GM12878 (cell line): ENCODE measurements around the gene SNRNP35. TPM values are rescaled to one million over a fixed set of nuclear protein-coding genes. Genes with fewer than 3 reads are reported as not detected.
"Not testable (repeated sequence)": the region's sequence is repeated elsewhere in the genome, so short reads cannot be mapped to it uniquely, and the experiment has no call there.

Experiments used
- ATAC-seq: fragments of 200-7000 bp; cut with Tn5 transposase; 3 replicates; pipeline ENCODE4 v1.9.1; 2020; ENCODE audit warnings: mild to moderate bottlenecking, moderate library complexity
- BruUV-seq: library from RNA; stranded (reverse); fragments of 400-500 nt; replicated peaks from 2 replicates; lab custom pipeline; 2021; lab: Mats Ljungman, UMichigan
- CTCF ChIA-PET: fragments of 300-600 bp; sonication (Branson Sonifier 250); formaldehyde crosslinking; extraction: SDS; loops from one replicate; lab custom pipeline; 2021; ENCODE audit warnings: inconsistent platforms; lab: Yijun Ruan, JAX
- POLR2A ChIA-PET: fragments of 350-600 bp; formaldehyde crosslinking; extraction: SDS; loops from one replicate; lab custom pipeline; 2021; ENCODE audit warnings: inconsistent platforms; lab: Charles Lee
- RAD21 ChIA-PET: fragments of 300-600 bp; sonication (Branson Sonifier 250); formaldehyde crosslinking; loops from one replicate; lab custom pipeline; 2023; ENCODE audit warnings: antibody characterized with exemption; ENCODE audit not compliant: unreplicated experiment; lab: Charles Lee
- SMC1A ChIA-PET: fragments of 300-600 bp; sonication (Branson Sonifier 250); formaldehyde crosslinking; loops from one replicate; lab custom pipeline; 2023; ENCODE audit not compliant: unreplicated experiment, uncharacterized antibody; lab: Charles Lee
- DNase-seq: peaks from one replicate; pipeline ENCODE4 v3.0.0-alpha.2; 2011; ENCODE audit warnings: low read depth, low spot score
- FAIRE-seq: peaks from 3 replicates; lab custom pipeline; 2011; peaks lifted over from hg19 to GRCh38; lab: Jason Lieb, UNC
- H2AFZ ChIP-seq: 2 replicates; pipeline ENCODE4 v1.6.0; 2011; ENCODE audit warnings: low read depth, low read length, control low read depth; ENCODE audit not compliant: control insufficient read depth
- H3K27ac ChIP-seq: 2 replicates; pipeline ENCODE4 v1.5.1; 2011; ENCODE audit warnings: control low read depth; ENCODE audit not compliant: control insufficient read depth, insufficient read depth
- H3K27me3 ChIP-seq, 2 experiments: replicated peaks in 1 of 2; 2 replicates each; pipeline versions ENCODE4 v1.6.0 to v1.6.1; 2011; ENCODE audit warnings: low read length in 1 of 2; ENCODE audit not compliant: control insufficient read depth in 2 of 2, insufficient read depth in 2 of 2
- H3K36me3 ChIP-seq, 2 experiments: 2 replicates each; pipeline ENCODE4 v1.5.1; 2011; ENCODE audit warnings: low read length in 1 of 2; ENCODE audit not compliant: control insufficient read depth in 2 of 2, insufficient read depth in 2 of 2
- H3K4me1 ChIP-seq: 2 replicates; pipeline ENCODE4 v1.6.1; 2011; ENCODE audit warnings: mild to moderate bottlenecking, low read length, moderate library complexity, mixed read lengths; ENCODE audit not compliant: control insufficient read depth, insufficient read depth
- H3K4me2 ChIP-seq: 2 replicates; pipeline ENCODE4 v1.6.0; 2011; ENCODE audit warnings: control low read depth; ENCODE audit not compliant: control insufficient read depth, insufficient read depth
- H3K4me3 ChIP-seq: fragments of 200-600 bp; sonication (generic); 2 replicates; pipeline ENCODE4 v1.5.1; 2016
- H3K79me2 ChIP-seq: 2 replicates; pipeline ENCODE4 v1.6.0; 2011; ENCODE audit warnings: low read length; ENCODE audit not compliant: control insufficient read depth, insufficient read depth
- H3K9ac ChIP-seq: 2 replicates; pipeline ENCODE4 v1.8.0; 2011; ENCODE audit warnings: low read length, control low read depth, mixed read lengths; ENCODE audit not compliant: control insufficient read depth, insufficient read depth
- H3K9me3 ChIP-seq: replicated peaks from 3 replicates; pipeline ENCODE4 v1.5.1; 2011; ENCODE audit warnings: mild to moderate bottlenecking, low read length; ENCODE audit not compliant: control insufficient read depth, insufficient read depth
- H4K20me1 ChIP-seq: 2 replicates; pipeline ENCODE4 v1.6.0; 2011; ENCODE audit not compliant: control insufficient read depth, insufficient read depth
- MLLT1 ChIP-seq: fragments of 450-650 bp; IDR thresholded peaks from 2 replicates; pipeline ENCODE4 v1.6.1; 2016; ENCODE audit warnings: mild to moderate bottlenecking
- ZBTB40 ChIP-seq: fragments of 450-650 bp; IDR thresholded peaks from 2 replicates; pipeline ENCODE4 v1.6.1; 2016; ENCODE audit warnings: mild to moderate bottlenecking, moderate library complexity, borderline replicate concordance
- WGBS: methylation state at CpG from one replicate; pipeline ENCODE4 v1.1.6; 2016; ENCODE audit warnings: low lambda C conversion rate; ENCODE audit not compliant: insufficient replicate concordance, insufficient coverage; ENCODE audit errors: missing lambda C conversion rate; 5-methylcytosine and 5-hydroxymethylcytosine counted together
- in situ Hi-C: fragments of 300-500 bp; cut with MboI; formaldehyde crosslinking; loops from 9 replicates; pipeline ENCODE4 v1.14.3; 2018; ENCODE audit warnings: mixed read lengths
- intact Hi-C: fragments of 100-400 bp; cut with micrococcal nuclease; formaldehyde crosslinking; loops from one replicate; pipeline ENCODE4 v1.14.2; 2022; ENCODE audit not compliant: unreplicated experiment
- polyA plus RNA-seq, 11 experiments: library from polyadenylated mRNA; depleted of rRNA in 4 of 11; unstranded in 6 of 11; stranded (reverse) in 5 of 11; fragments of >200 nt; fragmentation: Nextera tagmentation in 4 of 11; fragmentation: Illumina TruSeq in 1 of 11; extraction: Ambion mirVana in 4 of 11; extraction: Trizol in 1 of 11; gene quantifications; 1 replicate in 1 of 11; 2 replicates in 10 of 11; pipeline versions ENCODE4 v1.2.1 to v1.2.3, GENCODE V29; 2011 to 2016; ENCODE audit warnings: inconsistent platforms in 2 of 11, missing spikeins in 2 of 11, low read depth in 1 of 11
- total RNA-seq, 4 experiments: library from RNA; depleted of rRNA in 3 of 4; stranded (reverse); fragments of >200 nt in 3 of 4; fragmentation: Illumina TruSeq in 1 of 4; extraction: Trizol in 1 of 4; gene quantifications; 2 replicates each; pipeline versions ENCODE4 v1.2.1 to v1.2.3, GENCODE V29; 2013 to 2021

SNRNP35 gene
- total and polyA plus RNA-seq, 10 of the 15 experiments (the other 5 are each of a cell fraction or from before 2014, with no cell fraction given), result 21.6 to 49.6 (median 29.0) TPM

- intact Hi-C loops, BruUV-seq, ATAC-seq, H3K4me2 ChIP-seq, H3K27me3 ChIP-seq, H3K9me3 ChIP-seq, FAIRE-seq, DNase-seq, H3K9ac ChIP-seq, H2AFZ ChIP-seq, H4K20me1 ChIP-seq, POLR2A ChIA-PET: not testable (repeated sequence)
- TF ChIP-seq ZBTB40 (0 out of 2 replicates have a peak, but pooled peaks have one; percentile 12), MLLT1 (peak; percentile 85)
- WGBS, result 98% methylated on average over 8 of the region's 8 CpGs
- Histone ChIP-seq H3K79me2 (peaks cover 69% of the 10 kb centered on the region), H3K36me3 (peaks cover 3 to 27% of the 10 kb centered on the region in 2 experiments), H3K4me3 (peak overlapping the region; percentile 46; the same call in 1 of the 2 replicates), H3K4me1 (peaks cover 35% of the 10 kb centered on the region), H3K27ac (peak overlapping the region; percentile 66; the same call in 1 of the 2 replicates)
- ChIA-PET SMC1A (interaction anchor here (0.8 to 6.2 kb wide), 6 partner anchors 13 to 45 kb away, joined by 3 to 44 read pairs (median 8); partner anchors contain the start of genes KMT5A and SNRNP35), CTCF (interaction anchor here (1.0 to 1.3 kb wide), 3 partner anchors 30 to 45 kb away, joined by 3 to 6 read pairs (median 3); partner anchors contain the start of gene KMT5A), RAD21 (interaction anchor here (0.9 kb wide), 1 partner anchor 15 kb away, joined by 3 read pairs; no protein-coding TSS in a partner anchor)
- in situ Hi-C loops, result loop anchor here (25.0 kb wide), 1 partner anchor 1483 kb away; the partner anchor contains the start of gene UBC
Observed at GRCh38 chr12:123429101-123429500, 28.8 kb upstream of the SNRNP35 start.
